Left lung (tissue), 14 donors: ENCODE data around the gene CABS1. TPM values are rescaled to one million over a fixed set of nuclear protein-coding genes. Genes with fewer than 3 reads are reported as not detected.
A peak's percentile ranks its signal among the peaks of the same experiment; 100 is the strongest.

Experiments
- ATAC-seq: fragments of 200-7000 bp; cut with Tn5 transposase; one replicate; pipeline ENCODE4 v1.9.1; 2020; ENCODE audit warnings: moderate library complexity
- DNase-seq, 4 donors: peaks; one replicate each; pipeline ENCODE4 v3.0.0-alpha.2; 2013 to 2020
- H3K27ac ChIP-seq, 2 donors: fragments of 200-600 bp; sonication (generic) in 1 of 2; one replicate each; pipeline versions ENCODE4 v1.5.0 to v1.8.0; 2020 to 2021
- H3K27me3 ChIP-seq, 2 donors: fragments of 200-600 bp; sonication (generic) in 1 of 2; one replicate each; pipeline versions ENCODE4 v1.5.0 to v1.8.0; 2020 to 2021
- H3K36me3 ChIP-seq, 2 donors: fragments of 200-600 bp; sonication (generic) in 1 of 2; one replicate each; pipeline versions ENCODE4 v1.5.0 to v1.8.0; 2020 to 2021
- H3K4me1 ChIP-seq, 2 donors: fragments of 200-600 bp; one replicate each; pipeline ENCODE4 v1.8.0; 2021
- H3K4me3 ChIP-seq, 2 donors: fragments of 200-600 bp; sonication (generic) in 1 of 2; one replicate each; pipeline versions ENCODE4 v1.5.0 to v1.8.0; 2020 to 2021; ENCODE audit warnings: mild to moderate bottlenecking in 1 of 2
- H3K9me3 ChIP-seq, 2 donors: fragments of 200-600 bp; sonication (generic) in 1 of 2; one replicate each; pipeline versions ENCODE4 v1.5.0 to v1.8.0; 2020 to 2021
- intact Hi-C, 2 donors: fragments of 100-400 bp; cut with DNase I; formaldehyde crosslinking; loops; one replicate each; pipeline versions ENCODE4 v1.11.2 to v1.14.2; 2022
- long read RNA-seq, 12 donors: library from polyadenylated mRNA in 2 of 12; unstranded in 2 of 12; transcript quantifications; one replicate each; pipeline ENCODE4 v2.0.0 and lab custom pipeline, GENCODE V29; 2019 to 2026
- polyA plus RNA-seq, 6 donors: library from polyadenylated mRNA; unstranded; fragments of 120-200 nt; gene quantifications; one replicate each; pipeline ENCODE4 v1.2.1, GENCODE V29; 2013; ENCODE audit not compliant: insufficient read length in 6 of 6
- total RNA-seq, 2 donors: library from RNA; stranded (reverse); fragmentation: NEBNext Ultra II Directional; extraction: Animal tissue kit (Norgen Biotek cat#: 25700); gene quantifications; one replicate each; pipeline ENCODE4 v1.2.1, GENCODE V29; 2021
- TF ChIP-seq, protein P1 (sequence below), 2 donors: fragments of 200-600 bp; sonication (generic) in 1 of 2; IDR thresholded peaks; one replicate each; pipeline versions ENCODE4 v1.5.0 to v1.8.0; 2021; ENCODE audit warnings: antibody characterized with exemption in 2 of 2
- donor health status: DM: no; HTN: yes; CAD: no.
- donor health status: DM: no; HTN: no; CAD: no.

Gene CABS1
- total RNA-seq = not detected
- not detected for polyA plus RNA-seq
- long read RNA-seq, donor 1 = 0 reads
- long read RNA-seq, donor 2 = 0 reads
- long read RNA-seq, donor 3 = 0 reads
- long read RNA-seq, donor 4 = 0 reads
- long read RNA-seq, donor 5 = 0 reads
- long read RNA-seq, donor 6 = 0 reads
- long read RNA-seq, donor 7 = 0 reads
- long read RNA-seq, donor 8 = 0 reads
- long read RNA-seq, donor 9 = 0 reads
- long read RNA-seq, donor 10 = 0 reads
- long read RNA-seq, donor 11 = 0 reads
- long read RNA-seq, donor 12 = 0 reads

DNA sequence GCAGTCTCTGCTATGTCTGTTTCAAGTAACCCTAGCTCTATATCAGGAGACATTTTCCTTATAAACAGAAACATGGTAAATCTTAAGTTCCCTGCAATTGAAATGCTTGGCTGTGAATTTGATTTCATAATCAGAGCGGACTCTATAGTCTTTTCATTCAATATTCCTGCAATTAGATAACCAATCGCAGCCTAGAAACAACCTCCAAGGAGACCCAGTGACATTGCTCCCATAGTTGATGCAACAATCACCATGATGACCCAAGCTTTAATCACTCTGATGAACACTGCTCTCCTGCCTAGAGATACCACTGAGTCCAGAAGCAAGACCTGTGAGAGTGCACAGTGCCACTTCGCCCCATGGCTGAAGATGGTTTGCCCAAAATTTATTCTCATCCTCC, at the start of gene CABS1:
Gene CABS1 (plus strand): TSS at position 301 of the 400 bp plus-strand sequence. CDS start 59 bp downstream, at position 360.
- DNase-seq (no peak), ATAC-seq (no peak)
- TF ChIP-seq, protein P1, sequence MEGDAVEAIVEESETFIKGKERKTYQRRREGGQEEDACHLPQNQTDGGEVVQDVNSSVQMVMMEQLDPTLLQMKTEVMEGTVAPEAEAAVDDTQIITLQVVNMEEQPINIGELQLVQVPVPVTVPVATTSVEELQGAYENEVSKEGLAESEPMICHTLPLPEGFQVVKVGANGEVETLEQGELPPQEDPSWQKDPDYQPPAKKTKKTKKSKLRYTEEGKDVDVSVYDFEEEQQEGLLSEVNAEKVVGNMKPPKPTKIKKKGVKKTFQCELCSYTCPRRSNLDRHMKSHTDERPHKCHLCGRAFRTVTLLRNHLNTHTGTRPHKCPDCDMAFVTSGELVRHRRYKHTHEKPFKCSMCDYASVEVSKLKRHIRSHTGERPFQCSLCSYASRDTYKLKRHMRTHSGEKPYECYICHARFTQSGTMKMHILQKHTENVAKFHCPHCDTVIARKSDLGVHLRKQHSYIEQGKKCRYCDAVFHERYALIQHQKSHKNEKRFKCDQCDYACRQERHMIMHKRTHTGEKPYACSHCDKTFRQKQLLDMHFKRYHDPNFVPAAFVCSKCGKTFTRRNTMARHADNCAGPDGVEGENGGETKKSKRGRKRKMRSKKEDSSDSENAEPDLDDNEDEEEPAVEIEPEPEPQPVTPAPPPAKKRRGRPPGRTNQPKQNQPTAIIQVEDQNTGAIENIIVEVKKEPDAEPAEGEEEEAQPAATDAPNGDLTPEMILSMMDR (IDR thresholded peaks at IDR 0.05) = no peak
- intact Hi-C loops = no loop called here
- no peaks in the 10 kb centered on the region for H3K4me1 ChIP-seq
- no peak within 1 kb of the TSS for H3K27ac ChIP-seq
- H3K4me3 ChIP-seq = no peak within 1 kb of the TSS
- H3K27me3 ChIP-seq = no peaks in the 10 kb centered on the region
- H3K36me3 ChIP-seq = no peaks in the 10 kb centered on the region
- H3K9me3 ChIP-seq = no peaks in the 10 kb centered on the region

- no peak overlapping the region for H3K27ac ChIP-seq
- no peaks in the 10 kb centered on the region for H3K36me3 ChIP-seq
- no peak overlapping the region for H3K4me3 ChIP-seq
- TF ChIP-seq, protein P1 (IDR thresholded peaks at IDR 0.05) = no peak
- intact Hi-C loops = no loop called here
- H3K9me3 ChIP-seq = no peaks in the 10 kb centered on the region
- H3K4me1 ChIP-seq = no peaks in the 10 kb centered on the region
- no peaks in the 10 kb centered on the region for H3K27me3 ChIP-seq
- ATAC-seq (no peak), DNase-seq (no peak)
Measured at GRCh38 chr4:70288651-70289050, 46.1 kb upstream of the CABS1 start.

DNA sequence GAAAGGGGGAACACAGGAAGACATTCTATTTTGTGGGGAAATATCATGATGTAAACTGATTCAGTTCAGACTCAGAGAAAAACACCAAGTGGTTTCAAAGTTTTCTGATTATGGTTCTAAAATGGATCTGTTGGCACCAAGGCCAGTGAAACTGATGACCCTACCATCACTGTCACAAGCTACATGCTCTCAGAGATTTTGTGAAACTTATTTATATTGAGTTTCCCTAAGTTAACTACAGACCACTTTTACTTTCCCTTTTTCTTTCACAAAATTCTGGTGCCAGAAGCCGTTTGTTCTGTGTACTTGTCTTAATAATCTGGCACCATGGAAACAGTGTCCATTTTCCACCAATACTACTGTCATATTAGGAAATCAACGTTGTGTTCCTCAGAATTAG, 43.4 kb upstream of the CABS1 start:
- Histone ChIP-seq H3K4me3 (no peak overlapping the region), H3K9me3 (no peaks in the 10 kb centered on the region), H3K27ac (no peak overlapping the region), H3K36me3 (no peaks in the 10 kb centered on the region), H3K4me1 (no peaks in the 10 kb centered on the region), H3K27me3 (no peaks in the 10 kb centered on the region)
- ATAC-seq (no peak), DNase-seq (no peak)
- TF ChIP-seq, protein P1 (IDR thresholded peaks at IDR 0.05) = no peak
- intact Hi-C loops = no loop called here

- ATAC-seq (no peak), DNase-seq (no peak)
- TF ChIP-seq, protein P1 (IDR thresholded peaks at IDR 0.05) = no peak
Measured at GRCh38 chr4:70297576-70297975, 37.2 kb upstream of the CABS1 start.

DNA sequence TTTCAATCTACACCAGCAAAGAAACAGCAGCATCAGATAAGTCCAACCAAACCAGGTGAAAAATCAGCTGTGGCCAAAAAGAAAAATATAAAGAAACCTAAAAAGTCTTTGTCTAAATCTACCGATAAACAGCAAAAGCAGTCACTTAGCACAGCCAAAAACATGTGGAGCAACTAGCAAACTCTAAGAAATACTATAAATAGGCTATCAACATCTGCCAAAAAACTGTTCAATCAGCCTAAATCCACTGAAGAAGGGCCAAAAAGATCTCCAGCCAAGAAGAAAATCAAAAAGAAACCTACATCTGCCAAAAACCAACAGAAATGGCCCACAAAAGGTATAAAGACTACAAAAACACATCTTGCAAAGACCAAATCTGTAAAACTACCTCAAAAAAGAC, 36.7 kb upstream of the CABS1 start:
- no peak overlapping the region for H3K27ac ChIP-seq
- ATAC-seq (no peak), DNase-seq (peak in 2 of 4 donors; percentile 50 to 69)
- TF ChIP-seq, protein P1 (IDR thresholded peaks at IDR 0.05) = no peak
- H3K9me3 ChIP-seq = no peaks in the 10 kb centered on the region
- H3K27me3 ChIP-seq = no peaks in the 10 kb centered on the region
- H3K4me1 ChIP-seq = no peaks in the 10 kb centered on the region
- intact Hi-C loops = no loop called here
- H3K4me3 ChIP-seq = no peak overlapping the region
- no peaks in the 10 kb centered on the region for H3K36me3 ChIP-seq

More at GRCh38 chr4:70297576-70297975, 37.2 kb upstream of the CABS1 start:
- H3K36me3 ChIP-seq = no peaks in the 10 kb centered on the region
- intact Hi-C loops = no loop called here
- H3K27me3 ChIP-seq = no peaks in the 10 kb centered on the region
- no peaks in the 10 kb centered on the region for H3K4me1 ChIP-seq
- H3K27ac ChIP-seq = no peak overlapping the region
- no peaks in the 10 kb centered on the region for H3K9me3 ChIP-seq
- no peak overlapping the region for H3K4me3 ChIP-seq
